Omental fat pad (tissue), 4 donors: Measurements from ENCODE around the gene CREB5. TPM values are rescaled to one million over a fixed set of nuclear protein-coding genes. Genes with fewer than 3 reads are reported as not detected.

Source experiments
- ATAC-seq: fragments of 150-250 bp; one replicate; pipeline ENCODE4 v1.9.1; 2016; ENCODE audit warnings: mild to moderate bottlenecking, moderate library complexity; ENCODE audit not compliant: low FRiP score
- DNase-seq: peaks from one replicate; pipeline ENCODE4 v3.0.0-alpha.2; 2019; ENCODE audit warnings: low spot score
- CTCF ChIP-seq, 3 donors: fragments of 450-650 bp; IDR thresholded peaks; one replicate each; pipeline ENCODE4 v1.5.1; 2016 to 2017; ENCODE audit warnings: antibody characterized with exemption in 3 of 3, mild to moderate bottlenecking in 3 of 3, moderate library complexity in 2 of 3
- total RNA-seq, 4 donors: library from RNA; depleted of rRNA; stranded (reverse); fragments of >200 nt; gene quantifications; one replicate each; pipeline ENCODE4 v1.1.0, GENCODE V29; 2016

CREB5 gene
- total RNA-seq, 4 donors from 2014 or later, result 27.9 to 87.0 (median 42.9) TPM

- DNase-seq (no peak), ATAC-seq (no peak)
- no peak for TF ChIP-seq CTCF (IDR thresholded peaks at IDR 0.05)
Measured at GRCh38 chr7:28669330-28669729, 257.0 kb downstream of the CREB5 start.

- ATAC-seq, result no peak
- no peak for TF ChIP-seq CTCF (IDR thresholded peaks at IDR 0.05)
- DNase-seq, result no peak
Measured at GRCh38 chr7:28671526-28671925, 259.2 kb downstream of the CREB5 start.

- no peak for DNase-seq
- peak; percentile 87 for ATAC-seq
- no peak for TF ChIP-seq CTCF (IDR thresholded peaks at IDR 0.05)
Measured at GRCh38 chr7:28672397-28672797, 260.1 kb downstream of the CREB5 start.

- ATAC-seq, result peak; percentile 60
Measured at GRCh38 chr7:28674359-28674782, 262.1 kb downstream of the CREB5 start.

GRCh38 chr7:28675429-28675828, 263.1 kb downstream of the CREB5 start:
- no peak for TF ChIP-seq CTCF (IDR thresholded peaks at IDR 0.05)
- DNase-seq (no peak), ATAC-seq (no peak)

More at GRCh38 chr7:28674359-28674782, 262.1 kb downstream of the CREB5 start:
- no peak for TF ChIP-seq CTCF (IDR thresholded peaks at IDR 0.05)
- DNase-seq, result no peak

- no peak for DNase-seq
- ATAC-seq, result no peak
- TF ChIP-seq CTCF (IDR thresholded peaks at IDR 0.05), result no peak
Measured at GRCh38 chr7:28677668-28678067, 265.4 kb downstream of the CREB5 start.

GRCh38 chr7:28678431-28678965, 266.2 kb downstream of the CREB5 start:
- ATAC-seq, result no peak
- TF ChIP-seq CTCF (IDR thresholded peaks at IDR 0.05), result no peak
- DNase-seq, result no peak
